IPS-18c (cell line): ENCODE data around the gene KCNK10.

ENCODE experiments used
- H3K4me3 ChIP-seq: 2 replicates; pipeline ENCODE4 v1.7.0; 2013; ENCODE audit warnings: low read depth, mild to moderate bottlenecking, low read length, moderate library complexity; ENCODE audit not compliant: insufficient read depth
- H3K9me3 ChIP-seq: one replicate; pipeline ENCODE4 v1.6.1; 2013; ENCODE audit warnings: mild to moderate bottlenecking, low read length, moderate library complexity; ENCODE audit not compliant: control insufficient read depth, insufficient read depth

Gene KCNK10

GRCh38 chr14:88210426-88210825 is 112.6 kb downstream of the KCNK10 start:
- no peaks in the 10 kb centered on the region for H3K9me3 ChIP-seq
- H3K4me3 ChIP-seq: no peak overlapping the region

DNA sequence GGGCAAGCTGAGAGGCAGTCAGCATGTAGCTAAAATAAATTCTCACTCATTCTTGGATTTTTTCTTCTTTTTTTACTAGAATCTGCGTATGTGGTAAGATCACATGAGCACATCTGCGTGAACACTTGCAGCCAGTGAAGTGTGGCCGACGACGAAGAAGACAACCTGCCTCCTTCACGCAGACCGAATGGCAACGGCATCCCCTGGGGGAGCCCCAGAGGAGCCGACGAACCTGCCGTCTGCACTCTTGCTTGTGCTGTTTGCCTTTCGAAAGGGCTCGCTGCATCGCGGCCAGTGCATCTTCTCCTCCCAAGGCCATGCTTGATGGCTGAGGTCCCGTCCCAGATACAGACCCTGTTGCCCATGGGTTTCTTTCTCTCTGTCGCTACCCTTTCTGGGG is 113.8 kb downstream of the KCNK10 start:
- no peak overlapping the region for H3K4me3 ChIP-seq
- H3K9me3 ChIP-seq: no peaks in the 10 kb centered on the region

DNA sequence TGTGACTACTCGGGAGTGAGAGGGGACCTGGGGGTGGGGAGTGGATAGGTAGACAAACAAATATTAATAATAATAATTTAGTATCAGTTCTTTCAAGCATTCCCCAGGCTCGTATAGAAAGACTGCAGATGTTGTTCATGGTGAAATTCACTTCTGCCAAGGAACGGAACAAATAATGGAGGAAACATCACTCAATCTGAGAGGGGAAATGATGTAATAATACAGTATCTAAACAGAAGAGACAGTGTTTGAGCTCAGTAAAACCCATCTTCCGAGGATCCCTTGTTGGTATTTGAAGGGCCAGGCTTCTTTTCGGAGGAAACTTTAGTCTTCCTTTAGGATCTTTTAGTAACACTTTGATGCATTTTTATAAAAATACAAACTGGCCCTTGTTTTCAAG is 114.2 kb downstream of the KCNK10 start:
- no peaks in the 10 kb centered on the region for H3K9me3 ChIP-seq
- no peak overlapping the region for H3K4me3 ChIP-seq

- Histone ChIP-seq H3K4me3 (no peak overlapping the region), H3K9me3 (no peaks in the 10 kb centered on the region)
These were observed 118.8 kb downstream of the KCNK10 start for GRCh38 chr14:88204221-88204620.

GRCh38 chr14:88203291-88203690 is 119.8 kb downstream of the KCNK10 start:
- Histone ChIP-seq H3K9me3 (no peaks in the 10 kb centered on the region), H3K4me3 (no peak overlapping the region)

GRCh38 chr14:88202286-88202685 is 120.8 kb downstream of the KCNK10 start:
- Histone ChIP-seq H3K4me3 (no peak overlapping the region), H3K9me3 (no peaks in the 10 kb centered on the region)

- Histone ChIP-seq H3K4me3 (no peak overlapping the region), H3K9me3 (no peaks in the 10 kb centered on the region)
These were observed 121.2 kb downstream of the KCNK10 start for GRCh38 chr14:88201851-88202250.

DNA sequence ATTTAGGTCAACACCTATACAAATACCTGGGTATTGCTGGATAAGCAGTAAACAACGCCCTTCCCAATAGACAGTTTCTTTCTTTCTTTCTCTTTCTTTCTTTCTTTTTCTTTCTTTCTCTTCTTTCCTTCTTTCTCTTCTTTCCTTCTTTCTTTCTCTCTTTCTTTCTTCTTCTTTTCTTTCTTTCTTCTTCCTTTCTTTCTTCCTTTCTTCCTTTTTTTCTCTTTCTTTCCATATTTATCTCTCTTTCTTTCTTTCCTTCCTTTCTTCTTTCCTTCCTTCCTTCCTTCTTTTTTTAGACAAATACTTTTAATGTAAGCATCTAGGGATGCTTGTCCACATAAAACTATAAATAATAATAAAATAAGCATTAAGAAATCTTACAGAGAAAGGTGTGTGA is 123.2 kb downstream of the KCNK10 start:
- no peaks in the 10 kb centered on the region for H3K9me3 ChIP-seq
- H3K4me3 ChIP-seq: no peak overlapping the region

DNA sequence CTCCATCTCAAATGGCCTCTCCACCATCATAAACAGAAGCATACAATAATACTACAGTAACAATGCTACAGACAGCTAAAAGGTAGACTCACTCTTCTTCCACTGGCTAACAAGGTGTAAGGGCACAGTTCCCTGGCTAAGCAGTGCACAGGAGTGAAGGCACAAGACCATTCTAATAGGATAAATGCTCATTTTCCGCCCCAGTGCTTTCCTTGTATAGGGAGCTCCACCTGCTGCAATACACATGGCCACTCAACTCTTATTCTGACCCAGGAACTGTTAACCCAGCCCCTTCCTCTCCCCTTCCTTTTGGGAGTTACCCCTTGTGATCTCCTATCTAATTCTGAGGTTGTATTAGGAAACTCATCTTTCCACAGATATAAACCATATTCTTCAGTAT is 124.6 kb downstream of the KCNK10 start:
- H3K9me3 ChIP-seq: no peaks in the 10 kb centered on the region

DNA sequence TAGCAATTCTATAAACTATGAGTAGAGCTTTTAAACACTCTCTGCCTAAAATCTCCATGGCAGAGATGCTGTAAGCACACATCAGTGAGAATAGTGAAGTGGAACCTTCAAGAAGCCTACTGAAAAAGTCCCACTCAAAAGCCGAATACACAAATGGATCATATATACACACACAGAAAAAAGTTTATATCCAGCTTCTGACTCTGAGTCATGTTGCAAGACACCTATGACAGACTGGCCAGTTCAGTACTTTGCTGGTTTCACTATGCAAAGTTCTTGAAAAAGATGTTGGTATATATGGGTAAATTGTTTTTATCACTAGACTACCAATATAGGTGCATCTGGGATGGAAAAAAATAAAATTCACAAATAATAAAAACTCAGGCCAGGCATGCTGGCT is 126.1 kb downstream of the KCNK10 start:
- Histone ChIP-seq H3K9me3 (no peaks in the 10 kb centered on the region), H3K4me3 (no peak overlapping the region)

More for the DNA sequence above, 124.6 kb downstream of the KCNK10 start:
- H3K4me3 ChIP-seq: no peak overlapping the region

DNA sequence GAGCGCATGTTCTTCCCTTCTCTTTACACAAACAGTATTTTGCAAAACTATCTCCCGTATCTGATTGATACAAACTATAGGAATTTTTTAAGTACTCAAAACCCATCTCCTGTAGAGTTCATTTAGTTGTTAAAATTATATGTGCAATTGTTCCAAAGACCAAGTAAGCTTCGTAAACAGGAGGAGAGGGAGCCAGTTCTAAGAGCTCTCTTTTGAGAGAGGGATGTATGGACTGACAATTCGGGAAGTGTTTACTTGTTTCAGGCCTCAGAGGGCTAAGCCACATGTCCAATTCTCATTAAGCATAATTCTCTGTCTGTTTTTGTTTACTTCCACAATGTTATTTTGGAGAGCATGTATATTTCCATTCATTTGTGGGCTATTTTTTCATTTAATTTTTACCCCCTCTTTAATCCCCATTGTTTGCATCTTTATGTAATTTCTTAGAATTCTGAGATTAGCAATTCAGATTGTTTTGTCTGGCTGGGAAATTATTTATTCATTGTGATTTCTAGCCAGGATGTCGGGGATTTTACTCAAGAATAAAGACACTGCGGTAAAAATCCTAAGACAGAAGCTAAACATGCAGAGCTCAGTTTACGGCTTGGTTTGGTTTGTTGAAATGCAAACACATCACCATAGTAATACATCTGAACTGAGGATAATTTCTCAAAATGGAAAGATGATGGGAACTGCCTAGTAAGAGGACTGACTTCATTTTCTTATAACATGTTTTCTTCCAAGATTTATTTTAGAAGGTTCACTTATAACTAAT is 126.8 kb downstream of the KCNK10 start:
- Histone ChIP-seq H3K4me3 (no peak overlapping the region), H3K9me3 (no peaks in the 10 kb centered on the region)

DNA sequence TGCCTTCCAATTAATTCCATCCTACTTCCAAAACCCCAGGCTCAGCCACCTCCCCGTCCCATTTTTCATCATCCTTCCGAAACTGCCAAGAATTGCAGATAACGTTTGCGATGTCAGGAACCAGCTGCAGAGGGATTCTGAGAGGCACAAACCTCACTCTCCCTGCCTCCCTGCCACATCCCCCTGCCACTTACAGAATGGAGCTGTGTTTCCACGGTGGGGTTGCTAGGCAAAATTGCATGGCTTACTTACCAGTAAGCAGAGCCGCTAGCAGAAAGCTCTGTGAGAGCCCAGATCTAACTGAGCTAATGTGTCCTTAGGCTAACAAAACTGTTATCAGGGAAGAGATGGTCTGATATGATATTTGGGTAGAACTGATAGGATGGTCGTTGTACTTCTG is 127.4 kb downstream of the KCNK10 start:
- H3K4me3 ChIP-seq: no peak overlapping the region
- no peaks in the 10 kb centered on the region for H3K9me3 ChIP-seq

DNA sequence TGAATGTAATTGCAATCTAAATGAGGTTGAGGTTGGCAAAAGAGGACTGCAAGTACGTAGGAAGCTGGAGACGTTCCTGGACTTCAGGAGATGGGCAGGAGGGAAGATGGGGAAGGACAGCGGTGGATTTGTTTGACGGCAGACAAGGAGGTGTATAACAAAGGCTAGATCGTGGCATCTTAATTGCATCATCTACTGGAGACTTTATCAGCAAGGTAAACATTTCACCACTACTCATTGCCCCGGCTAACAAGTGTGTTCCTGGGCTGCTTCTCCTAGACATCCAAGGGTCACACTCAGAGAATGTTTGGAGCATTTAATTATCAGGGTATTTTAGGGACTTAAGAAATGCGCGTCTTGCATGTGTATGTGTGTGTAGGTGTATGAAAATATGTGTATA is 128.5 kb downstream of the KCNK10 start:
- Histone ChIP-seq H3K4me3 (no peak overlapping the region), H3K9me3 (no peaks in the 10 kb centered on the region)

DNA sequence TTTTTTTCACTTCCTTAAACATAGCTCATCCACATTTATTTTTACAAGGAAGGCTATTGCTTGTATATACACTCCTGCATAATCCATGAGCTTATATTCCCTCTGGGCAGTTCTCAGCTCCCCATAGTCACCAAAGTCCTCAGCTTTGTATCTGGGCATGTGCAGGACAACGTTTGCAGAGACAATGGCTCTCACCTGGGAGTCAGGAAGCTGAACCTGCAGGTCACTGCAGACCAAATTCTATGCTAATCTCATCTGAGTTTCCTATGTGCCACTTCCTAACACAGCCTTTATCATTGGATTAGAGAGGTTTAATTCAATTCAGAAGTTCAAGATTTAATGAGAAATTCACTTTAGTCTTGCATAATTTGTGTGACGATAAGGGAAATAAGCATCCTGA is 131.5 kb downstream of the KCNK10 start:
- no peak overlapping the region for H3K4me3 ChIP-seq

GRCh38 chr14:88189417-88190191 is 133.5 kb downstream of the KCNK10 start:
- no peak overlapping the region for H3K4me3 ChIP-seq
- no peaks in the 10 kb centered on the region for H3K9me3 ChIP-seq

More for the DNA sequence above, 131.5 kb downstream of the KCNK10 start:
- H3K9me3 ChIP-seq: no peaks in the 10 kb centered on the region

DNA sequence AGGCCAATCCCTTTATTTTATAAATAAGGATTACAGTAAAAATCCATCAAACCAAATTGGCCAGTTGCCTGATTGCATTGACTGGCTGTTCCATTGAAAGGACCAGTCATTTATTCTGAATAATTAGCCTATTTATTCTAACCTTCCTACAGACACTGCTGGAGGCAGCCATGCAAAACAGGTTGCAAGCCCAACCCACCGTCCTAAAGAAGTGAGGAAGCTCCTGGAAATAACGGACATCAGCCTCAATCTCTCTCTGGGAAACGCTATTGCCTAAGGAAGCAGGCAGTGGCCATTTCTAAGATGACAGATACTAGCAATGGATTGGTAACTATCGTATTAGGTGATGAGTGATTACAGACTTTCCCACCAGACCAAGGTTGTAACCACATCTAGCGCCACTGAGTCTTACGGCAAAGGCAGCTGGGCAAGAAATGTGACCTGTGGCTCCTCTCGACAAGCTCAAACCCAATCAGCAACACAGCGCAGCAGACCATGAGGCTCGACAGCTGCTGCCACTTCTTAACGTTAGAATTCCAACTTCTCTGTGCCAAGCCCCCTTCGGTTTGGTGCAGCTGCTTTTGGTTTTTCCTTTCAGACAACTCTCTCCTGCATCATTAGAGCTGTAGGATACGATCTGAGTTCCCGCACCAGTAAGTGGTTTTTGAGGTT is 134.2 kb downstream of the KCNK10 start:
- Histone ChIP-seq H3K9me3 (no peaks in the 10 kb centered on the region), H3K4me3 (no peak overlapping the region)

- Histone ChIP-seq H3K4me3 (no peak overlapping the region), H3K9me3 (no peaks in the 10 kb centered on the region)
These were observed 137.2 kb downstream of the KCNK10 start for GRCh38 chr14:88185843-88186242.

DNA sequence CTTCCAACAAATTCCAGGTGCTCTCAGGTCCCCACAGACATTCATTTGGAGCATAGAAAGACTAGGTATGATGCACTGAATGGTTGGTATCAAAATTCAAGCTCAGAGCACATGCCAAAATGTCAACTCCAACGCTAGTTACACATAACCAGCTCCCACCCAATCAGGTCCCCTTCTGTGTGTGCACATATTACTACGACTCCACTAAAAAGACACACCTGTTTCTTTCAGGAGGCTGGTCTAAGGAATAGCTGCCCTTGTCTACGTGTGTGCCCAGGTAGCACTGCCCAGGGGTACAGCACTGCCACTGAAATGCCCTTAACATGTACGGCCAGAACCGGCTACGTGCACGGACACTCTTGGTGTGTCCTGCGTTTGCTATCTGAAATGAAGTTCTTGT is 138.1 kb downstream of the KCNK10 start:
- H3K9me3 ChIP-seq: no peaks in the 10 kb centered on the region
- H3K4me3 ChIP-seq: no peak overlapping the region
